ENCODE measurements around the gene RGMB.
A peak's percentile ranks its signal among the peaks of the same experiment; 100 is the strongest.

RGMB gene

GRCh38 chr5:98794001-98794400, 20.5 kb downstream of the RGMB start:
- CTCF ChIA-PET: interaction anchor here (0.9 to 4.4 kb wide), 2 partner anchors 24 to 1349 kb away, joined by 4 to 31 read pairs; no protein-coding TSS in a partner anchor

DNA sequence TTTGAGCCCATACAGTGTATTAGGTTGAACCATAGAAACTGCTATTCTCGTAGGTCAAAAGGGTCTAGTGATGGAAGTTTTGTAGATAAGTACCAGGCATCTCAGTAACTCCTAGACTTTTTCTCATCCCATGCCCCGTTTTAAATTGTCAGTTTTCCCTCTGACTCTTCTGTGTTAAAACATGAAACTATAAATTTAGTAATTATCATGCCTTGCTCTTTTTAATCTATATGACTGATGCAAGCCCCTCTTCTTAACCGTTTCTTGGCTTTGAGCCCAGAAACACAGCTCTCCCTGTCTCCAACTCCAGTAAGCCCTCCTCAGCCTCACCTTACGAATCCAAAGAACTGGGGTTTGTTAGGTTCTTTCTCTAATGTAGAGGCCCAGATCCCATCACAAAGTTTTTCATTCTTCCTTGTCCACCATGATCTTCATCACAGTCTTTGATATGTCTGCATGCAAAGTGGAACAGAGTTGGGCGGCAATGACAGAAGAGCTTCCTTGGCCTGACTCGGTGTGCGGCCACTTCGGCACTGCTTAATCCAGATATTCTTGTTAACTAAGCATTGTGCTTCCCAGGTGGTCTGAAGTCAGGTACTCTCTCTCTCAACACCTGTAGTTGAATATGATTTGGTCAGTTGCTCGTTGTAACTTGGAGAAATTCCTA, 21.1 kb downstream of the RGMB start:
- H3K27ac ChIP-seq (ENCODE audit: insufficient read depth in 1 of 2, low read depth in 1 of 2, low read length in 2 of 2, poor library complexity in 1 of 2, severe bottlenecking in 2 of 2): no peak overlapping the region
- peaks cover 0 to 11% (median 4%) of the 10 kb centered on the region in 5 experiments for H3K27me3 ChIP-seq (replicated peaks in 2 of 5; ENCODE audit: control insufficient read depth in 4 of 5, insufficient read depth in 5 of 5, low read length in 4 of 5)
- no peak overlapping the region for H3K4me3 ChIP-seq (ENCODE audit: control insufficient read depth in 1 of 7, extremely low read depth in 1 of 7, insufficient read depth in 4 of 7, low read depth in 2 of 7, low read length in 6 of 7)
- ChIA-PET POLR2A (no interaction called here), CTCF (interaction anchor here (0.9 to 4.4 kb wide), 3 partner anchors 17 to 1350 kb away, joined by 4 to 31 read pairs (median 8); no protein-coding TSS in a partner anchor)
- no peaks in the 10 kb centered on the region for H3K9me3 ChIP-seq (ENCODE audit: control extremely low read depth in 1 of 5, control insufficient read depth in 4 of 5, insufficient read depth in 2 of 5, low read depth in 1 of 5, low read length in 4 of 5)
- no peaks in the 10 kb centered on the region for H3K4me1 ChIP-seq (ENCODE audit: control extremely low read depth in 1 of 4, control insufficient read depth in 4 of 4, insufficient read depth in 4 of 4, low read length in 3 of 4)
- 98% methylated on average over 6 of the region's 9 CpGs for WGBS (ENCODE audit: insufficient coverage)
- DNase-seq: no peak
- H3K36me3 ChIP-seq (ENCODE audit: control insufficient read depth in 4 of 4, insufficient read depth in 4 of 4, low read length in 3 of 4): no peaks in the 10 kb centered on the region

More at GRCh38 chr5:98794001-98794400, 20.5 kb downstream of the RGMB start:
- no peaks in the 10 kb centered on the region for H3K9me3 ChIP-seq (ENCODE audit: control extremely low read depth in 1 of 5, control insufficient read depth in 4 of 5, insufficient read depth in 2 of 5, low read depth in 1 of 5, low read length in 4 of 5)
- POLR2A ChIA-PET: no interaction called here
- no peaks in the 10 kb centered on the region for H3K36me3 ChIP-seq (ENCODE audit: control insufficient read depth in 4 of 4, insufficient read depth in 4 of 4, low read length in 3 of 4)
- peaks cover 0 to 11% (median 4%) of the 10 kb centered on the region in 5 experiments for H3K27me3 ChIP-seq (replicated peaks in 2 of 5; ENCODE audit: control insufficient read depth in 4 of 5, insufficient read depth in 5 of 5, low read length in 4 of 5)
- DNase-seq: no peak
- H3K4me1 ChIP-seq (ENCODE audit: control extremely low read depth in 1 of 4, control insufficient read depth in 4 of 4, insufficient read depth in 4 of 4, low read length in 3 of 4): no peaks in the 10 kb centered on the region
- no peak overlapping the region for H3K27ac ChIP-seq (ENCODE audit: insufficient read depth in 1 of 2, low read depth in 1 of 2, low read length in 2 of 2, poor library complexity in 1 of 2, severe bottlenecking in 2 of 2)
- no peak overlapping the region for H3K4me3 ChIP-seq (ENCODE audit: control insufficient read depth in 1 of 7, extremely low read depth in 1 of 7, insufficient read depth in 4 of 7, low read depth in 2 of 7, low read length in 6 of 7)
- 91% methylated on average over 5 of the region's 7 CpGs for WGBS (ENCODE audit: insufficient coverage)

DNA sequence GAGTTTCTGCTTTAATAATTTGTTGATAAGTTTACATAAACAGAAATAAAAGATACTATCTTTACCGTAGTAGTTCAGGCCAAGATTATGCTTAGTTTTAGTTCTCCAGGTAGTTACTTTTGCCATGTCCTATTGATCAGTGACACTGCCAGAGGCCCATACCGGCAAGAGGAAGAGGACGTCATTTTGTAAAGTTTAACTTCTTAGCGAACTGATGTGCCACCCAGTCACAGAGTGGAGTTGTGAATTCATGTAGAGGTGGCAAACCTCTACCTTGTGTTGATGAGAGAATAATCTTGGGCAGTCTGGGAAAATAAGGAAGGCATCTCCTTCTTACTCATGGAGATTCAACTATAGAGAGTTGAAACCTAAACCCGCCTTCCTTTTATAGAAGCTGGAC, 21.8 kb downstream of the RGMB start:
- Histone ChIP-seq H3K36me3 (ENCODE audit: control insufficient read depth in 4 of 4, insufficient read depth in 4 of 4, low read length in 3 of 4) (no peaks in the 10 kb centered on the region), H3K4me1 (ENCODE audit: control extremely low read depth in 1 of 4, control insufficient read depth in 4 of 4, insufficient read depth in 4 of 4, low read length in 3 of 4) (no peaks in the 10 kb centered on the region), H3K27me3 (replicated peaks in 2 of 5; ENCODE audit: control insufficient read depth in 4 of 5, insufficient read depth in 5 of 5, low read length in 4 of 5) (peaks cover 0 to 11% (median 4%) of the 10 kb centered on the region in 5 experiments), H3K27ac (ENCODE audit: insufficient read depth in 1 of 2, low read depth in 1 of 2, low read length in 2 of 2, poor library complexity in 1 of 2, severe bottlenecking in 2 of 2) (no peak overlapping the region), H3K9me3 (ENCODE audit: control extremely low read depth in 1 of 5, control insufficient read depth in 4 of 5, insufficient read depth in 2 of 5, low read depth in 1 of 5, low read length in 4 of 5) (no peaks in the 10 kb centered on the region), H3K4me3 (ENCODE audit: control insufficient read depth in 1 of 7, extremely low read depth in 1 of 7, insufficient read depth in 4 of 7, low read depth in 2 of 7, low read length in 6 of 7) (no peak overlapping the region)
- CTCF ChIA-PET: interaction anchor here (0.8 to 4.4 kb wide), 4 partner anchors 15 to 1370 kb away, joined by 4 to 31 read pairs (median 8); no protein-coding TSS in a partner anchor
- POLR2A ChIA-PET: no interaction called here
- 88% methylated on average over 3 of the region's 5 CpGs for WGBS (ENCODE audit: insufficient coverage)
- no peak for DNase-seq

DNA sequence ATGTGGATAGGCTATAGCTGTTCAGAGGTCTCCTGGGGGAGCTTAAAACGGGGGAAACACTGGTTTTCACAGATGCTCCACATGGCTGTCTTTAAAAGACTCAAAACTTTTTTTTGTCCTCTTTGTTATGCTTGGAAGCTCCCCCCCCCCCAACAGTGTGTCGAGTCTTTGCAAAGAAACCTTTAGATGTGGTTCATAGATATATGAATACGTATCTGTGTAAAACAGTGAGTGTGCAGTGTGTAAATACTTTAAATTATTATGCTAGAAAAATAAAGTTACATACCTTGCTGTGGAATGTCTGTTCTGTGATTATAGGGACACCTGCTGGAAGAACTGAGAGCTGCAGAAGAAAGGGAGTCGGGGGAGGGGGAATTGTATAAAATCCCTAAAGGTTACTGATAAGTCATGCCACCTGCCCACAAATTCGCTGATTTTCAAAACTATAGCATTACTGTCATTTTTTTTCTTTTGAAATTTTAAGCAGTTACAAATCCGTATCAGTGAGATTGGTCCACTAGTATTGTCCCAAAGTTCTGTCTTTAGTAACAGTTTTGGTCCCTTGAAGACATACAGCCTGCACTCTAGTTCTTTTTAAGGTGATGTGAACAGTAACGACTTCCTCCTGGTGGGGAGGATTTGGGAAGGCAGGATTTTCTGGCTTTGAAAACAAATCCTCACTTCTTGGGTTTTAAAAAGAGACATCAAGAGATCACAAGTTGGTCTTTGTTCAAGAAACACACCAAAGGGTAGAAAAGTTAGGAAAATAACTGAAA, 22.9 kb downstream of the RGMB start:
- Histone ChIP-seq H3K4me3 (ENCODE audit: control insufficient read depth in 1 of 7, extremely low read depth in 1 of 7, insufficient read depth in 4 of 7, low read depth in 2 of 7, low read length in 6 of 7) (no peak overlapping the region), H3K27me3 (replicated peaks in 2 of 5; ENCODE audit: control insufficient read depth in 4 of 5, insufficient read depth in 5 of 5, low read length in 4 of 5) (peaks cover 0 to 6% (median 2%) of the 10 kb centered on the region in 5 experiments), H3K27ac (ENCODE audit: insufficient read depth in 1 of 2, low read depth in 1 of 2, low read length in 2 of 2, poor library complexity in 1 of 2, severe bottlenecking in 2 of 2) (no peak overlapping the region), H3K36me3 (ENCODE audit: control insufficient read depth in 4 of 4, insufficient read depth in 4 of 4, low read length in 3 of 4) (no peaks in the 10 kb centered on the region), H3K4me1 (ENCODE audit: control extremely low read depth in 1 of 4, control insufficient read depth in 4 of 4, insufficient read depth in 4 of 4, low read length in 3 of 4) (no peaks in the 10 kb centered on the region), H3K9me3 (ENCODE audit: control extremely low read depth in 1 of 5, control insufficient read depth in 4 of 5, insufficient read depth in 2 of 5, low read depth in 1 of 5, low read length in 4 of 5) (no peaks in the 10 kb centered on the region)
- CTCF ChIA-PET: interaction anchor here (0.7 to 4.4 kb wide), 11 partner anchors 11 to 1565 kb away, joined by 3 to 31 read pairs (median 4); no protein-coding TSS in a partner anchor
- WGBS (ENCODE audit: insufficient coverage): 30% methylated on average over 2 of the region's 7 CpGs
- POLR2A ChIA-PET: no interaction called here
- peak; percentile 39 to 67 (median 63) for DNase-seq

DNA sequence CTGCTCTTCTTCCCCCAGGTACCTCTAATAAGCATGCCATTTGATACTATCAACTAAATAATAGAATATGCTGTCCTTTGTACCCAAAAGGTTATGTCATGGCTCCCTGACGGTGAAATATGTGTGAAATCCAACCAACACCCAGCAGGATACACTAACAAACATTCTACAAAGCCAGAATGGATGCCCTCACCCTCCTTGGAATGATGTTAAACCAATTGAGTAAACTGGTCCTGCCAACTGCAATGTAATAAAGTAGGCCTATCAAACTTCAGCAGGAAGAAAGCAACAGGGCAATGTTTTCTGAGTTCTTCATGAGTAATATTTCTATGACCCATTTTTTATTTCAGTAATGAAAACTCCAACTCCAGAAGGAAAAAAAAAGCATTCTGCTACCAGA, 24.9 kb downstream of the RGMB start:
- DNase-seq: no peak
- Histone ChIP-seq H3K9me3 (ENCODE audit: control extremely low read depth in 1 of 5, control insufficient read depth in 4 of 5, insufficient read depth in 2 of 5, low read depth in 1 of 5, low read length in 4 of 5) (no peaks in the 10 kb centered on the region), H3K27me3 (replicated peaks in 2 of 5; ENCODE audit: control insufficient read depth in 4 of 5, insufficient read depth in 5 of 5, low read length in 4 of 5) (peaks cover 0 to 6% (median 0%) of the 10 kb centered on the region in 5 experiments), H3K36me3 (ENCODE audit: control insufficient read depth in 4 of 4, insufficient read depth in 4 of 4, low read length in 3 of 4) (no peaks in the 10 kb centered on the region), H3K4me1 (ENCODE audit: control extremely low read depth in 1 of 4, control insufficient read depth in 4 of 4, insufficient read depth in 4 of 4, low read length in 3 of 4) (no peaks in the 10 kb centered on the region), H3K4me3 (ENCODE audit: control insufficient read depth in 1 of 7, extremely low read depth in 1 of 7, insufficient read depth in 4 of 7, low read depth in 2 of 7, low read length in 6 of 7) (no peak overlapping the region), H3K27ac (ENCODE audit: insufficient read depth in 1 of 2, low read depth in 1 of 2, low read length in 2 of 2, poor library complexity in 1 of 2, severe bottlenecking in 2 of 2) (no peak overlapping the region)
- CTCF ChIA-PET: interaction anchor here (1.1 to 4.4 kb wide), 2 partner anchors 10 to 28 kb away, joined by 3 to 31 read pairs; no protein-coding TSS in a partner anchor
- POLR2A ChIA-PET: no interaction called here
- WGBS (ENCODE audit: insufficient coverage): 40% methylated on average over 1 of the region's 1 CpG

GRCh38 chr5:98798847-98799246, 25.4 kb downstream of the RGMB start:
- H3K27ac ChIP-seq (ENCODE audit: insufficient read depth in 1 of 2, low read depth in 1 of 2, low read length in 2 of 2, poor library complexity in 1 of 2, severe bottlenecking in 2 of 2): no peak overlapping the region
- DNase-seq: no peak
- H3K4me1 ChIP-seq (ENCODE audit: control extremely low read depth in 1 of 4, control insufficient read depth in 4 of 4, insufficient read depth in 4 of 4, low read length in 3 of 4): no peaks in the 10 kb centered on the region
- POLR2A ChIA-PET: no interaction called here
- 100% methylated on average over 2 of the region's 3 CpGs for WGBS (ENCODE audit: insufficient coverage)
- peaks cover 0 to 6% (median 0%) of the 10 kb centered on the region in 5 experiments for H3K27me3 ChIP-seq (replicated peaks in 2 of 5; ENCODE audit: control insufficient read depth in 4 of 5, insufficient read depth in 5 of 5, low read length in 4 of 5)
- no peaks in the 10 kb centered on the region for H3K9me3 ChIP-seq (ENCODE audit: control extremely low read depth in 1 of 5, control insufficient read depth in 4 of 5, insufficient read depth in 2 of 5, low read depth in 1 of 5, low read length in 4 of 5)
- no peaks in the 10 kb centered on the region for H3K36me3 ChIP-seq (ENCODE audit: control insufficient read depth in 4 of 4, insufficient read depth in 4 of 4, low read length in 3 of 4)
- CTCF ChIA-PET: interaction anchor here (1.1 kb wide), 1 partner anchor 11 kb away, joined by 3 read pairs; no protein-coding TSS in a partner anchor
- no peak overlapping the region for H3K4me3 ChIP-seq (ENCODE audit: control insufficient read depth in 1 of 7, extremely low read depth in 1 of 7, insufficient read depth in 4 of 7, low read depth in 2 of 7, low read length in 6 of 7)

GRCh38 chr5:98804066-98804465, 30.6 kb downstream of the RGMB start:
- no CpG with 5 or more reads among the region's 2 CpGs for WGBS (ENCODE audit: insufficient coverage)
- no peak overlapping the region for H3K4me3 ChIP-seq (ENCODE audit: control insufficient read depth in 1 of 7, extremely low read depth in 1 of 7, insufficient read depth in 4 of 7, low read depth in 2 of 7, low read length in 6 of 7)
- H3K27me3 ChIP-seq (replicated peaks in 2 of 5; ENCODE audit: control insufficient read depth in 4 of 5, insufficient read depth in 5 of 5, low read length in 4 of 5): no peaks in the 10 kb centered on the region
- H3K27ac ChIP-seq (ENCODE audit: insufficient read depth in 1 of 2, low read depth in 1 of 2, low read length in 2 of 2, poor library complexity in 1 of 2, severe bottlenecking in 2 of 2): no peak overlapping the region
- CTCF ChIA-PET: no interaction called here
- no peaks in the 10 kb centered on the region for H3K36me3 ChIP-seq (ENCODE audit: control insufficient read depth in 4 of 4, insufficient read depth in 4 of 4, low read length in 3 of 4)
- POLR2A ChIA-PET: no interaction called here
- H3K4me1 ChIP-seq (ENCODE audit: control extremely low read depth in 1 of 4, control insufficient read depth in 4 of 4, insufficient read depth in 4 of 4, low read length in 3 of 4): no peaks in the 10 kb centered on the region
- no peak for DNase-seq
- peaks cover 3 to 10% (median 4%) of the 10 kb centered on the region in 5 experiments for H3K9me3 ChIP-seq (ENCODE audit: control extremely low read depth in 1 of 5, control insufficient read depth in 4 of 5, insufficient read depth in 2 of 5, low read depth in 1 of 5, low read length in 4 of 5)
